ENCODE results near the gene CEP170.
"Not testable (repeated sequence)": the region's sequence is repeated elsewhere in the genome, so short reads cannot be mapped to it uniquely, and the experiment has no call there.

CEP170 gene

GRCh38 chr1:243173758-243174369 lies 81.2 kb downstream of the CEP170 start:
- DNase-seq (ENCODE audit: low read depth in 2 of 2) = not testable (repeated sequence)

DNA sequence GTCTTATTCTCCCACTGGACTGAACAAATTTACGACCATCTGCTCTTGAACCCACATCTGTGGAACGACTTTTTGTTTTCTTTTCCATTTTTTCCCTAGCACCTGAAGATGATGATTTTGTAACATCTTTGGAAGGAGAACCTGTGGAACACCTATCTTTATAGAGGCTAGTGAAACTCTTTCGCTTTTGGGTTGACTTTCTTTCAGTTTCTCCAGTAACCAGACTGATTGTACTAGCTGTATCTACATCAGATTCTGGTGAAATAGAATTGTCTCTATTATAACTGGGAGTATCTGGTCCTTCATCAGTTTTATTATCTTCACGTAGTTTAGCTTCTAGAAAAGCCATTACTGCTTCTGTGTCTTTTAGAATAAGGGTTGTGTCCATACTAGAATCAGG lies 90.2 kb downstream of the CEP170 start:
- DNase-seq (ENCODE audit: low read depth in 2 of 2) = not testable (repeated sequence)

DNA sequence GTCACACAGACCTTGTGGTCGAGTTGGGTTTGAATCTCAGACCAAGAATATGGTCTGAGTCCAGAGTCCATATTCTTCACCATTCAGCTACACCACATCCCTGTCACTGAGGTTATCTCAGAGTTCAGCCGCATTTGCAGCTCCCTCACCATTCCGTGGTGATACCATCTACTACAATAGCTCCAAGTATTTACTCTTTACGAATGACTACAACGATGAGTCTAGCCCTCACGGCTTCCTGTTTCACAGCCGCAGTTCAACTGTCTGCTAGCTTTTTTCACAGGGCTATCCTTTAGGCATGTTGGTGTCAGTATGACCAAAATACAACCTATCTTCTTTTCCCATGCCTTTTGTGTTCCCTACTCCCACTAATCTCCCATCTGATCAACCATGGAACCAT lies 104.2 kb downstream of the CEP170 start:
- DNase-seq (ENCODE audit: low read depth in 2 of 2) = not testable (repeated sequence)

GRCh38 chr1:243149120-243149519 lies 106.0 kb downstream of the CEP170 start:
- DNase-seq (ENCODE audit: low read depth in 2 of 2) = not testable (repeated sequence)

DNA sequence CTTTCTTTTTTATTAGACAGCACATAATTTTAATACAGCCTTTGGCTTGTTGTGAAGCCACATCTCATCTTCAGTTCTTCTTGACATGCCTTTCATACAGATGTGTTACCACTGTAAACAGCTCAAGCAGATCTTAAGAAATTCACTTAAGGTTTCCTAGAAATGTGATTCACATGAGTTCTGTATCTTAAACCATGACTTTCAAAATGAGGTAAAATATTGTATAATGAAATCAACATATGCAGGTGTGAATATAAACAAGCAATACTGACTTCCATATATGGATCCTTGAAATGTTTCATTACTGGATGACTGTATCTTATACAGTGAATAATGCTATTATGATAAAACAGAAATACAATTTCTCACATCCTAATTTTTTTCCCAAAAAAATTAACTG lies 107.7 kb downstream of the CEP170 start:
- DNase-seq (ENCODE audit: low read depth in 2 of 2) = not testable (repeated sequence)

GRCh38 chr1:243140498-243140897 lies 114.6 kb downstream of the CEP170 start:
- not testable (repeated sequence) for DNase-seq (ENCODE audit: low read depth in 2 of 2)

DNA sequence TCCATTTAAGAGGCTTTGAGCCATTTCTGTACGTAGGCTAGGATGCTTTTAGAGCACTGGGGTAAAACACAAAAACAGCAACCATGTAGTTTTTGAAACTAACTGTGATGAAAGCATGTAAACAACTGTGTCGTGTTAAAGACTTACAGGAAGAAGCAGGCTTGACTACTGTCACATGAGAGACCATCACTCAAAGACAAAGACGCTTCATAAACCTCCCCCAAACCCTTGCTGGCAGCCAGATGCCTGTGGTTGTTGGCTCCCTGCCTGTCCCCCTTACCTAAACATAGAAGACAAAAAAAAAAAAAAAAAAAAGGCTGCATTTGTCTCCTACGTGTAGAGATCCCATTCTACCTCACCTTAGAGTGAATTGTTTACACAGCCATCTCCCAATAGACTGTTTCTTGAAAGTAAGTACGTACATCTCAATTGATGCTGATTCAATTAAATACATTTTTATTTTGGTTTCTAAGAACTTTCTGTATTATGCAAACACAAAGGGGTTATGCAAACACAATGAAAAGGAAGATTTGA lies 132.1 kb downstream of the CEP170 start:
- not testable (repeated sequence) for DNase-seq (ENCODE audit: low read depth in 2 of 2)

DNA sequence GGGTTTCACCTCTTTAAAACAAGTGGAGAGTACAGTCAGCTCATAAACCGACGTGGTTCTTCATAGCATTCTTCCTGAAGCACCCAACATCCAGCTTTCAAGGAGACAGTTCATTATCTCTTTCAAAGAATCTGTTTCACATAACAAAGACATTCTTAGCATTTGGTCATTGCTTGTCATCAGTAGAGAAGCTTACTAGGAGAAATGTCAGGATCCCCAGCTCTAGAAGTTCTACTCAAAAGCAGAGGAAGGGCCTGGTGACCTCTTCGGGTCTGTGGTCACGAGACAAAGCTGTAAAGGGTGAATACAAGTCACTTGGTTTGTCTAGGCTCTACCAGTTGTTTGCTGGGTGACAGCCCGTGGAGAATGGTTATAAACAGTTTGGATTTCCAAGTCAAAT lies 133.1 kb downstream of the CEP170 start:
- not testable (repeated sequence) for DNase-seq (ENCODE audit: low read depth in 2 of 2)

GRCh38 chr1:243118601-243119322 lies 136.3 kb downstream of the CEP170 start:
- not testable (repeated sequence) for DNase-seq (ENCODE audit: low read depth in 2 of 2)

DNA sequence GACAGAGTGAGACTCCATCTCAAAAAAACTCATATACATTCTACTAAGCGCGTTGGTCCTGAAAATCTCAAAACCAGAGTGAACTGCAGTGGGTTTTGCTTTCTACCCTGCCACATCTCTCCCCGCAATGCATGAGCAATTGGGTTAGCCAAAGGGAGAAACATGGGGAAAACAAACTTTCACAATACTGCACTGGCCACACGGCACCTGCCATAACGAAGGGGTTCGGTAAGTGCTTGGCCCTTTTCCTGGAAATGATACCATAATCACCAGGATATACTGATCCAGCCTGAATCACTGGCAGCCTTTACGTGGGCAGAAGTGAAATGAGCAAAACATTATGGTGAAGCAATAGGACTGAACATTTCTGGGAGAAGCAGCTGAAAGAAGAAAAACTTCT lies 138.9 kb downstream of the CEP170 start:
- not testable (repeated sequence) for DNase-seq (ENCODE audit: low read depth in 2 of 2)

DNA sequence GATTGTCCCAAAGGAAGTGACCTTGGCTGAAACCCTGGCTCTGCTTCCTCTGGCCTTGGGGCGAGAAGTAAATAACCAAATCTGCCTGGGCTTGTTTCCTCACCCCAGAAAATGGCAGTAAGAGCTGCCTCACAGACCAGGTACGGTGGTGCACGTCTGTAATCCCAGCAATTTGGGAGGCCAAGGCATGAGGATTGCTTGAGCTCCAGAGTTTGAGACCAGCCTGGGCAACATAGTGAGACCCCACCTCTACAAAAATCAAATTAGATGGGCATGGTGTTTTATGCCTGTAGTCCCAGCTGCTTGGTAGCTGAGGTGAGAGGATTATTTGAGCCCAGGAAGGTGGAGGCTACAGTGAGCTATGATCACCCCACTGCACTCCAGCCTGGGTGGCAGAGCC lies 140.3 kb downstream of the CEP170 start:
- not testable (repeated sequence) for DNase-seq (ENCODE audit: low read depth in 2 of 2)

GRCh38 chr1:243114059-243114713 lies 140.9 kb downstream of the CEP170 start:
- not testable (repeated sequence) for DNase-seq (ENCODE audit: low read depth in 2 of 2)

DNA sequence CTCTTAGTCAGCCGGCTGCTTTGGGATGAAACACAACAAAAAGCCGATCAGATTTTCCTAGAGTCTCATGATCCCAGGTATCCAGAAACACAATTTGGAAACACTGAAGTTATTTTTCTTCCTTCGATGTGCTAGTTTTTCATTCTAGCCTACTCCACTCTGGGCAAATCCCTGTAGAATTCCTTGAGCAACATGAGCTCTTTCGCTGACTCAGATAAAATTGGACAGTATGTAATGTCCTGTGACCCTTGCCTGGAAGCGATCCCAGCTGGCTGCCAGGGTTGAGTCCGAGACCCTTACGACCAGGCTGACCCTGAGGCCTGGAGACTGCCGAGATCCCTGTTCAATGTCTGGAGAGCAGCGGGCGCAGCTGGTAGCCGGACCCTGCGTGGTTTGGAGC lies 147.9 kb downstream of the CEP170 start:
- DNase-seq (ENCODE audit: low read depth in 2 of 2) = not testable (repeated sequence)

- DNase-seq (ENCODE audit: low read depth in 2 of 2) = not testable (repeated sequence)
Measured at GRCh38 chr1:243105652-243106332, 149.3 kb downstream of the CEP170 start.

GRCh38 chr1:243105104-243105503 lies 150.0 kb downstream of the CEP170 start:
- not testable (repeated sequence) for DNase-seq (ENCODE audit: low read depth in 2 of 2)

DNA sequence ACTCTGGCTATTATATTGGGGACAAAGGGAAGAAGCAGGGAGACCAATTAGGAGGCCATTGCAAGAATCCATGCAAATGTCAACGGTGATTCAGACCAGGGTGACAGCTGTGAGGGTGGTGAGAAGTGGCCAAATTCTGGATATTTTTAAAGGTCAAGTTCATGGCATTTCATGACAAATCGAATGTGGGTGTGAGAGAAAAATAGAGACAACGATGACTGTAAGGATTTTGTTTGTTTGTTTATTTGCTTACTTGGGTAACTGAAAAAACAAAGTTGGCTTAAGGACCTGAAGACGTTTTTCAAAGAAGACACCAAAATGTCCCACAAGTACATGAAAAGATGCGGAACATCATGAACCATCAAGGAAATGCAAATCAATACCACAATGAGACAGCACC lies 150.6 kb downstream of the CEP170 start:
- not testable (repeated sequence) for DNase-seq (ENCODE audit: low read depth in 2 of 2)

GRCh38 chr1:243101551-243102050 lies 153.5 kb downstream of the CEP170 start:
- peak; percentile 43 for DNase-seq (ENCODE audit: low read depth in 2 of 2)

GRCh38 chr1:243087368-243087767 lies 167.7 kb downstream of the CEP170 start:
- DNase-seq (ENCODE audit: low read depth in 2 of 2) = not testable (repeated sequence)
